Stimulated activated CD8-positive, alpha-beta memory T cell treated with anti-CD3 and anti-CD28 coated beads, Interleukin-7, amount 100 ng/mL, for 48 hours (primary cell): ENCODE data around the gene NR1H2.
A peak's percentile ranks its signal among the peaks of the same experiment; 100 is the strongest.

Source experiments
- DNase-seq, 2 donors: peaks; one replicate each; pipeline ENCODE4 v3.0.0-alpha.2; 2020; ENCODE audit warnings: low read depth in 1 of 2; ENCODE audit errors: extremely low read depth in 1 of 2

Gene NR1H2

DNA sequence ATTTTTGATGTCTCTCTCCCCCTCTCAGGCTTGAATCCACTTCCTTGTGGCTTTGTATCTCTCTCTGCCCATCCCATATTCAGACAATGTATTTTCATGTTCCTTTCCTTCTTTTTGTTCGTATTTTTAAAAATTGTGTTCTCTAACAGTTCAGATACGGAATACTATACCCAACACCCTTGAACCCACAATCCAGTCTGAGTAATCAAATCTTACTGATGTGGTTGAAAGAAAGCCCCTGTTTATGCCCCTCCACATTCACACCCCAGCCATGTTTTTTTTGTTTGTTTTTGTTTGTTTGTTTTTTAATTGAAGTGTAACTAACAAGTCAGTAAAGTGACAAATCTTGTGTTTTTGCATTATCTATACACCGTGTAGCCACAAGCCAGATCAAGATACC is 43.9 kb downstream of the NR1H2 start:
- no peak for DNase-seq

GRCh38 chr19:50420808-50421207 is 44.6 kb downstream of the NR1H2 start:
- DNase-seq = no peak

- DNase-seq = no peak
These were observed 46.4 kb downstream of the NR1H2 start for GRCh38 chr19:50422397-50423278.

DNA sequence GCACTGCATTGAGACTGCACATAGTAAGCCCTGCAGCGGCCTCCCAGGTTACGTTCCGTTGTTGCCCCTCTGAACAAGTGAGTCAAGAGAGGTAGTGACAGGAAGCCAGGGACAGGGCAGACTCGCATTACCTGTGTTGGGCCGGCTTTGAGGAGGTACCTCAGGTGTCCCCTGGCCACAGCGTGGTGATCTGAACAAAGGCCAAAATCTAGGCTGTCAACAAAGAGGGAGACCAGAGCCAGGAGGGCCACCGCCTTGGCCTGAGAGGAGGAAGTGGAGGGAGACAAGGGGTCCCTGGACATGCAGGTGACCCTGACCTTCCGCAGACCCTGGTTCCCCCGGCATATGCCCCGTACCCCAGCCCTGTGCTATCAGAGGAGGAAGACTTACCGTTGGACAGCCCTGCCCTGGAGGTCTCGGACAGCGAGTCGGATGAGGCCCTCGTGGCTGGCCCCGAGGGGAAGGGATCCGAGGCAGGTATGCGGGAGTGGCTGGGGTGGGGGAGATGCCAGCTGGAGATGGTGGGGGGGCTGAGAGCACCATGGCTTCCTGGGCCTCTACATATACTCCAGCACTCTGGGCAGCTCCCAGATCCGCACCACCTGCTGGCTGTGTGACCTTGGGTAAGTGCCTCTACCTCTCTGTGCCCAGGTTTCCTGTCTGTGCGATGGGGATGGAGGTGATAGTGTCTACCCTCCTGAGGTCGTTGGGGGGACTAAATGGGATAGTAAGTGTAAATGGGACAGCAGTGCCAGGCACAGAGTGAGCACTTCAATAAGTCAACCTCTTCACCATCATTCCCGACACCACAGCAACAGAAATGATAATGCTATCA is 47.2 kb downstream of the NR1H2 start:
- DNase-seq = no peak

DNA sequence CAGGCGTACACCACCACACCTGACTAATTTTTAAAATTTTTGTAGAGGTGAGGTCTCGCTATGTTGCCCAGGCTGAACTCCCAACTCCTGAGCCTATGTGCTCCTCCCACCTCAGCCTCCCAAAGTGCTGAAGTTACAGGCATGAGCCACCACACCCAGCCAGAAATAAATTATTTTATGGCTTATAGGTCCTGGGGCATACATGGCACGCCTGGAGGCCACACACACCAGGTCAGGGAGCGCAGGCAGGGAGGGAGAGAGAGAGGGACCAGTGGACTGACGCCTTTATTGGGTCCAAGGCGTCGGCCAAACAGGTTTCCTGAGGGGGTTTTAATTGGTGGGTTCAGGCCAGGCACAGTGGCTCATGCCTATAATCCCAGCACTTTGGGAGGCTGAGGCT is 49.3 kb downstream of the NR1H2 start:
- DNase-seq = no peak

DNA sequence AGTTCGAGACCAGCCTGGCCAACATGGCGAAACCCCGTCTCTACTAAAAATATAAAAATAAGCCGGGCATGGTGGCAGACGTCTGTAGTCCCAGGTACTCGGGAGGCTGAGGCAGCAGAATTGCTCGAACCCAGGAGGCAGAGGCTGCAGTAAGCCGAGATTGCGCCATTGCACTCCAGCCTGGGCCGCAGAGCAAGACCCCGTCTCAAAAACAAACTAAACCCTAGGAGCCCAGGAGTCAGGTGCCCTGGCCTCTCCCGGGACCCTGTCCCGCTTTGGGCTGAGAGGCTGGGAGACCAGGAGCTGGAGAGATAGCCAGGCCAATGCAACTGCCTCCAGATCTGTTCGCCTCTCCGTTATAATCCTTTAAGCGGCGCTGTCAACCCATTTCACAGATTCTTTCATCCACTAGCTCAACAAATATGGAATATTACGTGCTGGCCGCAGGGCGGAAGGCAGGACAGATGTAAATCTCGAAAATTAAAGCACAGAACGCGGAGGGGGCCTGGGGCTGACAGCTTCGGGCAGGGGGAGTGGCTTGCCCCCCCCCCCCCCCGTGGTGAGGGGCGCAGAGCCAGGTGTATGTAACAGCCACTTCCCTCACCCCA is 51.2 kb downstream of the NR1H2 start:
- DNase-seq = no peak

GRCh38 chr19:50427997-50428425 is 51.8 kb downstream of the NR1H2 start:
- peak in 1 of 2 donors; percentile 14 for DNase-seq

DNA sequence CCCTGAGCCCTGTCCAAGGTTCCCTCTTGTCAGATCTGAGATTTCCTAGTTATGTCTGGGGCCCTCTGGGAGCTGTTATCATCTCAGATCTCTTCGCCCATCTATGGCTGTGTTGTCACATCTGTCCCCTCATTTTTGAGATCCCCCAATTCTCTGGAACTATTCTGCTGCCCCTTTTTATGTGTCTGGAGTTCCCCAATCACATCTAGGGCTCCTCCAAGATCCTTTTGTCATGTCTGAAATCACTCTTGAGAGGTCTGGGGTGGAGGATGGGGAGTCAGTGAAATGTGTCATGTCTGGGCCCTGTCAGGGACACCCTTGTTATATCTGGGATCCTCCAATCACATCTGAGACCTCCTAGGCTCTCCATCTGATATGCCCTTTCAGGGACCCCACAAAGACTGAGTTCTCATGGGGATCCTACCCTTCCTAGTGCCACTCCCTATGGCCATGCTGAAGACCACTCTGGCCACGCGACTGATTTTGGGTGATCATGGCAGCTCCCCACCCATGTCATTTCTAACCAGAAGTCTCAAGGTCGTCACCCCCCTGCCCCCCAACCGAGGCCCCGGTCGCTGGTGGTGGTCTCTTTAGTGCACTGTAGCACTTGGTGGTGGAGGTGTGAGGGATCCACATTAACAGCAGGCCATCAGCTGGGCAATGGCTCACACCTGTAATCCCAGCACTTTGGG is 52.7 kb downstream of the NR1H2 start:
- DNase-seq = no peak

- DNase-seq = no peak
These were observed 54.7 kb downstream of the NR1H2 start for GRCh38 chr19:50430888-50431342.

DNA sequence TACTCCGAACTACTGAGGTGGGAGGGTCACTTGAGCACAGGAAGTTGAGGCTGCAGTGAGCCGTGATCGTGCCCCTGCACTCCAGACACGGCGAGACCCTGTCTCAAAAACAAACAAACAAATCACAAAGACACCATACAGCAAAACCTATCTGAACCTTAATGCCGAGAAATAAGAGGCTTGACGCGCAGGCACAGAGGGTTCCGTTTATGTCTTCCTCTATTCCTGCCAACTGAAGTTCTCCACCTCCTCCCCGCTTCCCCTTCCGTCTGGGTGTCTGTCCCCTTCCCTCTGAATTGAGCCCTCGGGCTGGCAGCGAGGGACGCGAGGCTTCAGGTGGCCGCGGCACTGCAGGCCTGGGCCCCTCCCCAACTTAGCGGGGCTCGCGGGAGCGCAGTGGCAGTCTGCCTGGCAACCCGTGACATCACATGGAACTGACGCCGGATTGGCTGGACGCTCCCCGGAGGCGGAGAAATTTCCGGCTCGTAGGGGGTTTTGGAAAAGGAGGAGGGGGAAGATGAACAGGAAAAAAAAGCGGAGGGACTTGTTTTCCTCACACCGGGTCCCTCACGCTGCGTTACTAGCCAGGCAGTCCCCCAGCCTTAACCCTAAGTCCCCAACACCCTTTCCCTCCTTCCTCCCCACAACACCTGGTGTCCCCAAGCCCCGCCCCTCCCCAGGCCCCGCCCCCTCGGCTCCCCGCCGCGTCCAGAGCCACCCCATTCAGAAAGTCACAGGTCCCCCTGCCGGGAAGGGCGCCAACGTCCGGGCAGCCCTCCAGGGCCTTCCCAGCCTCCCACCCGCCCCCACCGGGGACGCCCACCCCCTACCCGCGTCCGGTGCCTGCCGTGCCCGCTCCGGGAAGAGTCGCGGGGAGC is 55.3 kb downstream of the NR1H2 start:
- DNase-seq = peak; percentile 53 to 63

- no peak for DNase-seq
These were observed 56.2 kb downstream of the NR1H2 start, which contains the start of gene MYBPC2 for GRCh38 chr19:50432221-50433028. MYBPC2 (plus strand) TSS chr19:50432892; CDS start chr19:50432954, 62 bp downstream.
